Osteocyte (in vitro differentiated cells): ENCODE results near the gene SPTBN1. TPM values are rescaled to one million over a fixed set of nuclear protein-coding genes. Genes with fewer than 3 reads are reported as not detected.

Experiments used
- DNase-seq: peaks from one replicate; pipeline ENCODE4 v3.0.0; 2021; ENCODE audit warnings: mixed read lengths; ENCODE audit not compliant: unreplicated experiment; ENCODE audit errors: extremely low spot score
- H3K27ac Mint-ChIP-seq: one replicate; pipeline ENCODE4 v1.8.0; 2021; ENCODE audit warnings: mild to moderate bottlenecking, mixed read lengths; ENCODE audit not compliant: unreplicated experiment
- H3K27me3 Mint-ChIP-seq: one replicate; pipeline ENCODE4 v1.8.0; 2021; ENCODE audit warnings: mixed read lengths; ENCODE audit not compliant: unreplicated experiment
- H3K36me3 Mint-ChIP-seq: one replicate; pipeline ENCODE4 v1.8.0; 2021; ENCODE audit warnings: mixed read lengths; ENCODE audit not compliant: unreplicated experiment
- H3K4me1 Mint-ChIP-seq: one replicate; pipeline ENCODE4 v1.8.0; 2021; ENCODE audit warnings: mixed read lengths; ENCODE audit not compliant: unreplicated experiment
- H3K4me3 Mint-ChIP-seq: one replicate; pipeline ENCODE4 v1.8.0; 2021; ENCODE audit warnings: mild to moderate bottlenecking, moderate library complexity, mixed read lengths; ENCODE audit not compliant: unreplicated experiment
- H3K9me3 Mint-ChIP-seq: one replicate; pipeline ENCODE4 v1.8.0; 2021; ENCODE audit warnings: mixed read lengths; ENCODE audit not compliant: unreplicated experiment
- CTCF ChIP-seq: fragments of 200-600 bp; sonication (generic); IDR thresholded peaks from 2 replicates; pipeline ENCODE4 v1.5.0; 2021; ENCODE audit warnings: antibody characterized with exemption, mild to moderate bottlenecking, moderate library complexity
- total RNA-seq: library from RNA; stranded (reverse); gene quantifications from 2 replicates; pipeline ENCODE4 v1.2.1, GENCODE V29; 2021

SPTBN1 gene
- total RNA-seq, 1 donor from 2014 or later = 248 TPM

- peak; percentile 10 for DNase-seq
- H3K4me3 Mint-ChIP-seq = no peak overlapping the region
- no peak overlapping the region for H3K27ac Mint-ChIP-seq
- no peak for TF ChIP-seq CTCF
- H3K9me3 Mint-ChIP-seq = no peaks in the 10 kb centered on the region
- no peaks in the 10 kb centered on the region for H3K4me1 Mint-ChIP-seq
- peaks cover 72% of the 10 kb centered on the region for H3K36me3 Mint-ChIP-seq
- H3K27me3 Mint-ChIP-seq = no peaks in the 10 kb centered on the region
Observed at GRCh38 chr2:54646170-54646927, 190.2 kb downstream of the SPTBN1 start.

- Mint-ChIP-seq H3K36me3 (peaks cover 70% of the 10 kb centered on the region), H3K9me3 (no peaks in the 10 kb centered on the region), H3K27ac (no peak overlapping the region), H3K4me3 (no peak overlapping the region), H3K27me3 (no peaks in the 10 kb centered on the region), H3K4me1 (no peaks in the 10 kb centered on the region)
- no peak for TF ChIP-seq CTCF
- no peak for DNase-seq
Observed at GRCh38 chr2:54648256-54648655, 192.1 kb downstream of the SPTBN1 start.

GRCh38 chr2:54649191-54649590 lies 193.1 kb downstream of the SPTBN1 start:
- H3K27ac Mint-ChIP-seq = no peak overlapping the region
- no peaks in the 10 kb centered on the region for H3K9me3 Mint-ChIP-seq
- TF ChIP-seq CTCF = no peak
- H3K27me3 Mint-ChIP-seq = no peaks in the 10 kb centered on the region
- peaks cover 73% of the 10 kb centered on the region for H3K36me3 Mint-ChIP-seq
- no peak for DNase-seq
- no peak overlapping the region for H3K4me3 Mint-ChIP-seq
- no peaks in the 10 kb centered on the region for H3K4me1 Mint-ChIP-seq

GRCh38 chr2:54649633-54650032 lies 193.5 kb downstream of the SPTBN1 start:
- DNase-seq = no peak
- TF ChIP-seq CTCF = no peak
- peaks cover 72% of the 10 kb centered on the region for H3K36me3 Mint-ChIP-seq
- H3K4me1 Mint-ChIP-seq = no peaks in the 10 kb centered on the region
- no peaks in the 10 kb centered on the region for H3K27me3 Mint-ChIP-seq
- no peaks in the 10 kb centered on the region for H3K9me3 Mint-ChIP-seq
- H3K4me3 Mint-ChIP-seq = no peak overlapping the region
- H3K27ac Mint-ChIP-seq = no peak overlapping the region

- Mint-ChIP-seq H3K4me3 (no peak overlapping the region), H3K4me1 (no peaks in the 10 kb centered on the region), H3K9me3 (no peaks in the 10 kb centered on the region), H3K27ac (no peak overlapping the region), H3K36me3 (peaks cover 72% of the 10 kb centered on the region), H3K27me3 (no peaks in the 10 kb centered on the region)
- TF ChIP-seq CTCF = no peak
- no peak for DNase-seq
Observed at GRCh38 chr2:54650612-54651011, 194.5 kb downstream of the SPTBN1 start.
